Keratinocyte (primary cell): ENCODE measurements around the gene PPP1R16B.

Experiments
- EZH2 ChIP-seq: IDR thresholded peaks from one replicate; pipeline ENCODE4 v1.6.1; 2012; ENCODE audit warnings: inconsistent platforms, mild to moderate bottlenecking, low read length, moderate library complexity
- TF ChIP-seq, protein P1 (sequence below), 3 experiments: IDR thresholded peaks in 1 of 3; conservative IDR thresholded peaks in 1 of 3; optimal IDR thresholded peaks in 1 of 3; 2 replicates in 2 of 3; 3 replicates in 1 of 3; pipeline versions ENCODE3 to v1.5.1; 2011; ENCODE audit warnings: low read length in 3 of 3, mild to moderate bottlenecking in 3 of 3, moderate library complexity in 2 of 3, control low read depth in 1 of 3, inconsistent platforms in 1 of 3; ENCODE audit not compliant: insufficient read depth in 2 of 3; ENCODE audit errors: extremely low read depth in 1 of 3

DNA sequence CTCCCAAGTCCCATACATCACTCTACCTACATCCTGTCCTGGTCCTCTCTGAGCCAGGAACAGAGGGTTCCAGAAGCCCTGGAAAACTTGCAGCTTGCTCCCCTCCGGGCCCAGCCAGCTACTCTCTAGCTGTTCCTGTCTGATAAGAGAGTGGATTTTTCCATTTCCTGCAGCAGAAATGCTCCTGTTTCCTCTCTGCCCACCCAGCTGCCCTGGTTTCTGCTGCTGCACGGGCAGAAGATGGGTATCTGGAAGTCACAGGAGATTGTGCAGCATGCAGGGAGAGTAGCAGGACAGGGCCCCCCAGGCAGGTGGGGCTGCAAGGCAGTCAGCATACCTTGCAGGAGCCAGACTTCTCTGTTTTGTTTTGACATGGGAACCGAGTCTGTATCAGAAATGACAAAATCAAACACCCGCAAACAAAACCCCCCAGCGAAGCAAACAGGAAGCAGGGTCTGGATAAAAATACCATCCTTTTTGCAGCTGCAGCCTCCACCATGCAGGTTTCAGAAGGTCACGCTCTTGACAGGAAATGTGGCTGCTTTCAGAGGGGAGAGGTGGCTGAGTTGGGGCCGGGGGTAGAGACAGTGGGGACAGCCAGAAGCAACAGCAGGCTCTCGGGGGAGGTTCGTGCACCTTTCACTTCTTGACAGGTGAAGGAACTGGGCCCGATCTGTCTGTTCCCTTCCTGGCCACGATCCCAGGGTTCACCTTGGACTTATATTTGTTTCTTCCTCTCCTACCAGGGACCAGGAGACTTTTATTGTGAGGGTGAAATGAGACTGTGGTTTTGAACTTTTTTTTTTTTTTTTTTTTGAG lies 69.9 kb downstream of the PPP1R16B start:
- TF ChIP-seq, protein P1, sequence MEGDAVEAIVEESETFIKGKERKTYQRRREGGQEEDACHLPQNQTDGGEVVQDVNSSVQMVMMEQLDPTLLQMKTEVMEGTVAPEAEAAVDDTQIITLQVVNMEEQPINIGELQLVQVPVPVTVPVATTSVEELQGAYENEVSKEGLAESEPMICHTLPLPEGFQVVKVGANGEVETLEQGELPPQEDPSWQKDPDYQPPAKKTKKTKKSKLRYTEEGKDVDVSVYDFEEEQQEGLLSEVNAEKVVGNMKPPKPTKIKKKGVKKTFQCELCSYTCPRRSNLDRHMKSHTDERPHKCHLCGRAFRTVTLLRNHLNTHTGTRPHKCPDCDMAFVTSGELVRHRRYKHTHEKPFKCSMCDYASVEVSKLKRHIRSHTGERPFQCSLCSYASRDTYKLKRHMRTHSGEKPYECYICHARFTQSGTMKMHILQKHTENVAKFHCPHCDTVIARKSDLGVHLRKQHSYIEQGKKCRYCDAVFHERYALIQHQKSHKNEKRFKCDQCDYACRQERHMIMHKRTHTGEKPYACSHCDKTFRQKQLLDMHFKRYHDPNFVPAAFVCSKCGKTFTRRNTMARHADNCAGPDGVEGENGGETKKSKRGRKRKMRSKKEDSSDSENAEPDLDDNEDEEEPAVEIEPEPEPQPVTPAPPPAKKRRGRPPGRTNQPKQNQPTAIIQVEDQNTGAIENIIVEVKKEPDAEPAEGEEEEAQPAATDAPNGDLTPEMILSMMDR (optimal IDR thresholded peaks at IDR 0.05 in 1 of 3, IDR thresholded peaks at IDR 0.05 in 1 of 3, conservative IDR thresholded peaks at IDR 0.05 in 1 of 3; ENCODE audit: extremely low read depth in 1 of 3, insufficient read depth in 2 of 3, low read length in 3 of 3) = no peak
- TF ChIP-seq EZH2 = no peak
